ENCODE results near the gene FGF4.

DNA sequence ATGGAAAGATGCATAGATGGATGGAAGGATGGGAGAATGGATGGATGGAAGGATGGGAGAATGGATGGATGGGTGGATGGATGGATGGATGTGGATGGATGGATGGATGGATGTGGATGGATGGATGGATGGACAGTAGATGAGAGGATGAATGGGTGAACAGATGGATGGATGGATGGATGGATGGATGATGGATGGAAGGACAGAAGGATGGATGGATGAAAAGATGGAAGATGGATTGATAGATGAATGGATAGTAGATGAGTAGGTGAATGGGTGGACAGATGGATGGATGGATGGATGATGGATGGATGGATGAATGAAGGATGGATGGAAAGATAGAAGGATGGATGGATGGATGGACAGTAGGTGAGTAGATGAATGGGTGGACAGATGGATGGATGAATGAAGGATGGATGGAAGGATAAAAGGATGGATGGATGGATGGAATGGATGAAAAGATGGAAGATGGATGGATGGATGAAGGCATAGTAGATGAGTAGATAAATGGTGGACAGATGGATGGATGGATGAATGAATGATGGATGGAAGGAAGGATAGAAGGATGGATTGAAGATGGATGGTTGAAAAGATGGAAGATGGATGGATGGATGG lies 28.6 kb upstream of the FGF4 start:
- TF ChIP-seq, protein P1, sequence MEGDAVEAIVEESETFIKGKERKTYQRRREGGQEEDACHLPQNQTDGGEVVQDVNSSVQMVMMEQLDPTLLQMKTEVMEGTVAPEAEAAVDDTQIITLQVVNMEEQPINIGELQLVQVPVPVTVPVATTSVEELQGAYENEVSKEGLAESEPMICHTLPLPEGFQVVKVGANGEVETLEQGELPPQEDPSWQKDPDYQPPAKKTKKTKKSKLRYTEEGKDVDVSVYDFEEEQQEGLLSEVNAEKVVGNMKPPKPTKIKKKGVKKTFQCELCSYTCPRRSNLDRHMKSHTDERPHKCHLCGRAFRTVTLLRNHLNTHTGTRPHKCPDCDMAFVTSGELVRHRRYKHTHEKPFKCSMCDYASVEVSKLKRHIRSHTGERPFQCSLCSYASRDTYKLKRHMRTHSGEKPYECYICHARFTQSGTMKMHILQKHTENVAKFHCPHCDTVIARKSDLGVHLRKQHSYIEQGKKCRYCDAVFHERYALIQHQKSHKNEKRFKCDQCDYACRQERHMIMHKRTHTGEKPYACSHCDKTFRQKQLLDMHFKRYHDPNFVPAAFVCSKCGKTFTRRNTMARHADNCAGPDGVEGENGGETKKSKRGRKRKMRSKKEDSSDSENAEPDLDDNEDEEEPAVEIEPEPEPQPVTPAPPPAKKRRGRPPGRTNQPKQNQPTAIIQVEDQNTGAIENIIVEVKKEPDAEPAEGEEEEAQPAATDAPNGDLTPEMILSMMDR (IDR thresholded peaks at IDR 0.05; ENCODE audit: insufficient read depth, low read length, poor library complexity, severe bottlenecking), result no peak
- TF ChIP-seq EZH2phosphoT487 (conservative IDR thresholded peaks at IDR 0.05; ENCODE audit: low read length), result no peak

Data from SU-DHL-6 (cell line).